ENCODE data around the gene CDC40. TPM values are rescaled to one million over a fixed set of nuclear protein-coding genes. Genes with fewer than 3 reads are reported as not detected.
A peak's percentile ranks its signal among the peaks of the same experiment; 100 is the strongest.

CDC40 gene
- total and polyA plus RNA-seq, 10 of the 15 experiments (the other 5 are each of a cell fraction or from before 2014, with no cell fraction given) = 20.1 to 35.5 (median 26.1) TPM

DNA sequence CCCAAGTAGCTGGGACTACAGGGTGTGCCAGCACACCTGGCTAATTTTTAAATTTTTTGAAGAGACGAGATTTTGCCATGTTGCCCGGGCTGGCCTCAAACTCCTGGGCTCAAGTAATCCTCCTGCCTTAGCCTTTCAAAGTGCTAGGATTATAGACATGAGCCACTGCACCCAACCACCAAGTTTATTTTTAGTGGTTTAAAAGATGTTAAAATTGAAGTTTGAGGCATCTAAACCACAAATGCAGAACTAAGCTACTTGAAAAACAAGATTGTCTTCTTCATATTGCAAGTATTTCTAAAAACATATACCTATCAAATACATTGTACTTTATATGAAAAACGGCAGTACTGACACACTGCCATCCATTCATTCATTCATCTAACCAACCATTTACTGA, 32.4 kb upstream of the CDC40 start:
- Histone ChIP-seq H3K9me3 (replicated peaks; ENCODE audit: control insufficient read depth, insufficient read depth, low read length) (no peaks in the 10 kb centered on the region), H4K20me1 (ENCODE audit: control insufficient read depth, insufficient read depth) (no peaks in the 10 kb centered on the region), H3K9ac (ENCODE audit: control insufficient read depth, insufficient read depth, low read length) (no peak overlapping the region), H3K4me1 (ENCODE audit: control insufficient read depth, insufficient read depth, low read length) (no peaks in the 10 kb centered on the region; the same call in 1 of the 2 replicates), H3K79me2 (ENCODE audit: control insufficient read depth, insufficient read depth, low read length) (no peaks in the 10 kb centered on the region), H3K4me3 (no peak overlapping the region), H2AFZ (ENCODE audit: control insufficient read depth, low read depth, low read length) (no peak overlapping the region), H3K27ac (ENCODE audit: control insufficient read depth, insufficient read depth) (no peak overlapping the region), H3K36me3 (ENCODE audit: control insufficient read depth in 2 of 2, insufficient read depth in 2 of 2, low read length in 1 of 2) (no peaks in the 10 kb centered on the region), H3K27me3 (replicated peaks in 1 of 2; ENCODE audit: control insufficient read depth in 2 of 2, insufficient read depth in 2 of 2, low read length in 1 of 2) (no peaks in the 10 kb centered on the region; a peak in 1 of 4 replicates), H3K4me2 (ENCODE audit: control insufficient read depth, insufficient read depth) (no peak overlapping the region)
- FAIRE-seq (peak; percentile 54), DNase-seq (ENCODE audit: low read depth, low spot score) (no peak), ATAC-seq (no peak)
- ChIA-PET POLR2A (no interaction called here), RAD21 (ENCODE audit: unreplicated experiment) (no interaction called here), SMC1A (ENCODE audit: uncharacterized antibody, unreplicated experiment) (interaction anchor here (0.6 kb wide), 1 partner anchor 786 kb away, joined by 3 read pairs; no protein-coding TSS in a partner anchor), CTCF (no interaction called here)
- intact Hi-C loops (cut with micrococcal nuclease; ENCODE audit: unreplicated experiment) = no loop called here
- WGBS (ENCODE audit: insufficient coverage, insufficient replicate concordance, low lambda C conversion rate, missing lambda C conversion rate) = 0% methylated on average over 3 of the region's 3 CpGs
- no TSS peak for BruUV-seq (replicated peaks)
- no peak for TF ChIP-seq JUND (IDR thresholded peaks at IDR 0.05; ENCODE audit: low read depth, low read length)
- peak; percentile 55 for TF ChIP-seq RUNX3 (IDR thresholded peaks at IDR 0.05; ENCODE audit: low read length)
- TF ChIP-seq, protein P1, sequence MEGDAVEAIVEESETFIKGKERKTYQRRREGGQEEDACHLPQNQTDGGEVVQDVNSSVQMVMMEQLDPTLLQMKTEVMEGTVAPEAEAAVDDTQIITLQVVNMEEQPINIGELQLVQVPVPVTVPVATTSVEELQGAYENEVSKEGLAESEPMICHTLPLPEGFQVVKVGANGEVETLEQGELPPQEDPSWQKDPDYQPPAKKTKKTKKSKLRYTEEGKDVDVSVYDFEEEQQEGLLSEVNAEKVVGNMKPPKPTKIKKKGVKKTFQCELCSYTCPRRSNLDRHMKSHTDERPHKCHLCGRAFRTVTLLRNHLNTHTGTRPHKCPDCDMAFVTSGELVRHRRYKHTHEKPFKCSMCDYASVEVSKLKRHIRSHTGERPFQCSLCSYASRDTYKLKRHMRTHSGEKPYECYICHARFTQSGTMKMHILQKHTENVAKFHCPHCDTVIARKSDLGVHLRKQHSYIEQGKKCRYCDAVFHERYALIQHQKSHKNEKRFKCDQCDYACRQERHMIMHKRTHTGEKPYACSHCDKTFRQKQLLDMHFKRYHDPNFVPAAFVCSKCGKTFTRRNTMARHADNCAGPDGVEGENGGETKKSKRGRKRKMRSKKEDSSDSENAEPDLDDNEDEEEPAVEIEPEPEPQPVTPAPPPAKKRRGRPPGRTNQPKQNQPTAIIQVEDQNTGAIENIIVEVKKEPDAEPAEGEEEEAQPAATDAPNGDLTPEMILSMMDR (IDR thresholded peaks at IDR 0.05 in 2 of 3, conservative IDR thresholded peaks at IDR 0.05 in 1 of 3; ENCODE audit: control insufficient read depth in 2 of 3, extremely low read depth in 1 of 3, insufficient read depth in 1 of 3, low read depth in 3 of 3, low read length in 3 of 3) = no peak
- in situ Hi-C loops (cut with MboI) = no loop called here

DNA sequence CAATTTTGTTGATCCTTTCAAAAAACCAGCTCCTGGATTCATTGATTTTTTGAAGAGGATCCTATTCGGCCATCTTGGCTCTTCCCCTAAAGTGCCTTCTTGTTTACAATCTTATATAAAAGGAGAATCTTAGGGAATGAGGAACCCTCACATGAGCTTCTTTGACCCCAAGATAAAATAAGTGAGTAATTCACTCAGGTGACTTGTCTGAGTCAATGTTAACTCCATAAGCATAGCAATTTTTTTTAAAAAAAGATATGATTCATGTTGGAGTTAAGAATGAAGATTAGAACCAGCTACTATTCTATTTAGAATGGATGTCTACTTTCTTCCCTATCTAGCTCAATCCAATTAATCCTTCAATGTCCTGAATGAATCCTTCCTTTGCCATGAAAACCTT, 21.7 kb upstream of the CDC40 start:
- FAIRE-seq = no peak

More for the DNA sequence above, 21.7 kb upstream of the CDC40 start:
- Histone ChIP-seq H3K27ac (ENCODE audit: control insufficient read depth, insufficient read depth) (no peak overlapping the region), H3K9me3 (replicated peaks; ENCODE audit: control insufficient read depth, insufficient read depth, low read length) (no peaks in the 10 kb centered on the region), H3K4me2 (ENCODE audit: control insufficient read depth, insufficient read depth) (no peak overlapping the region), H3K4me3 (no peak overlapping the region), H3K4me1 (ENCODE audit: control insufficient read depth, insufficient read depth, low read length) (no peaks in the 10 kb centered on the region), H2AFZ (ENCODE audit: control insufficient read depth, low read depth, low read length) (no peak overlapping the region), H4K20me1 (ENCODE audit: control insufficient read depth, insufficient read depth) (no peaks in the 10 kb centered on the region), H3K79me2 (ENCODE audit: control insufficient read depth, insufficient read depth, low read length) (no peaks in the 10 kb centered on the region), H3K9ac (ENCODE audit: control insufficient read depth, insufficient read depth, low read length) (no peak overlapping the region), H3K36me3 (ENCODE audit: control insufficient read depth in 2 of 2, insufficient read depth in 2 of 2, low read length in 1 of 2) (no peaks in the 10 kb centered on the region), H3K27me3 (replicated peaks in 1 of 2; ENCODE audit: control insufficient read depth in 2 of 2, insufficient read depth in 2 of 2, low read length in 1 of 2) (no peaks in the 10 kb centered on the region)
- ChIA-PET SMC1A (ENCODE audit: uncharacterized antibody, unreplicated experiment) (interaction anchor here (0.6 kb wide), 1 partner anchor 652 kb away, joined by 3 read pairs; no protein-coding TSS in a partner anchor), CTCF (no interaction called here), RAD21 (ENCODE audit: unreplicated experiment) (no interaction called here), POLR2A (no interaction called here)
- in situ Hi-C loops (cut with MboI) = no loop called here
- DNase-seq (ENCODE audit: low read depth, low spot score) (no peak), ATAC-seq (no peak)
- intact Hi-C loops (cut with micrococcal nuclease; ENCODE audit: unreplicated experiment) = no loop called here
- 74% methylated on average over 1 of the region's 1 CpG for WGBS (ENCODE audit: insufficient coverage, insufficient replicate concordance, low lambda C conversion rate, missing lambda C conversion rate)
- TF ChIP-seq HDAC2 (IDR thresholded peaks at IDR 0.05) (no peak), NFIC (IDR thresholded peaks at IDR 0.05; ENCODE audit: low read depth, low read length) (no peak), ZSCAN29 (IDR thresholded peaks at IDR 0.05) (no peak), SUPT20H (IDR thresholded peaks at IDR 0.05; ENCODE audit: borderline replicate concordance, control insufficient read depth, low read depth, low read length) (no peak)
- TF ChIP-seq, protein P2, sequence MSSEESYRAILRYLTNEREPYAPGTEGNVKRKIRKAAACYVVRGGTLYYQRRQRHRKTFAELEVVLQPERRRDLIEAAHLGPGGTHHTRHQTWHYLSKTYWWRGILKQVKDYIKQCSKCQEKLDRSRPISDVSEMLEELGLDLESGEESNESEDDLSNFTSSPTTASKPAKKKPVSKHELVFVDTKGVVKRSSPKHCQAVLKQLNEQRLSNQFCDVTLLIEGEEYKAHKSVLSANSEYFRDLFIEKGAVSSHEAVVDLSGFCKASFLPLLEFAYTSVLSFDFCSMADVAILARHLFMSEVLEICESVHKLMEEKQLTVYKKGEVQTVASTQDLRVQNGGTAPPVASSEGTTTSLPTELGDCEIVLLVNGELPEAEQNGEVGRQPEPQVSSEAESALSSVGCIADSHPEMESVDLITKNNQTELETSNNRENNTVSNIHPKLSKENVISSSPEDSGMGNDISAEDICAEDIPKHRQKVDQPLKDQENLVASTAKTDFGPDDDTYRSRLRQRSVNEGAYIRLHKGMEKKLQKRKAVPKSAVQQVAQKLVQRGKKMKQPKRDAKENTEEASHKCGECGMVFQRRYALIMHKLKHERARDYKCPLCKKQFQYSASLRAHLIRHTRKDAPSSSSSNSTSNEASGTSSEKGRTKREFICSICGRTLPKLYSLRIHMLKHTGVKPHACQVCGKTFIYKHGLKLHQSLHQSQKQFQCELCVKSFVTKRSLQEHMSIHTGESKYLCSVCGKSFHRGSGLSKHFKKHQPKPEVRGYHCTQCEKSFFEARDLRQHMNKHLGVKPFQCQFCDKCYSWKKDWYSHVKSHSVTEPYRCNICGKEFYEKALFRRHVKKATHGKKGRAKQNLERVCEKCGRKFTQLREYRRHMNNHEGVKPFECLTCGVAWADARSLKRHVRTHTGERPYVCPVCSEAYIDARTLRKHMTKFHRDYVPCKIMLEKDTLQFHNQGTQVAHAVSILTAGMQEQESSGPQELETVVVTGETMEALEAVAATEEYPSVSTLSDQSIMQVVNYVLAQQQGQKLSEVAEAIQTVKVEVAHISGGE (CRISPR knock-in tag; IDR thresholded peaks at IDR 0.05) = no peak
- no TSS peak for BruUV-seq (replicated peaks)
